GM06990 (cell line): ENCODE results near the gene UNC80.

Experiments
- DNase-seq: peaks from one replicate; pipeline ENCODE4 v3.0.0-alpha.2; 2011; ENCODE audit not compliant: insufficient read length; ENCODE audit errors: extremely low read depth
- H3K27me3 ChIP-seq: replicated peaks from 2 replicates; pipeline ENCODE4 v1.6.0; 2011; ENCODE audit warnings: low read length; ENCODE audit not compliant: control insufficient read depth, insufficient read depth
- H3K36me3 ChIP-seq: 2 replicates; pipeline ENCODE4 v1.5.1; 2011; ENCODE audit warnings: low read length; ENCODE audit not compliant: control insufficient read depth, insufficient read depth
- H3K4me3 ChIP-seq: replicated peaks from 2 replicates; pipeline ENCODE4 v1.5.1; 2011; ENCODE audit warnings: low read depth, mild to moderate bottlenecking, control low read depth, low read length
- TF ChIP-seq, protein P1 (sequence below): IDR thresholded peaks from 2 replicates; pipeline ENCODE4 v1.5.1; 2011; ENCODE audit warnings: low read length, control low read depth, mild to moderate bottlenecking, inconsistent platforms; ENCODE audit not compliant: insufficient read depth, poor library complexity, severe bottlenecking

Gene UNC80

GRCh38 chr2:209933499-209934483, 162.2 kb downstream of the UNC80 start:
- Histone ChIP-seq H3K36me3 (no peaks in the 10 kb centered on the region), H3K27me3 (no peaks in the 10 kb centered on the region), H3K4me3 (no peak overlapping the region)
- no peak for DNase-seq
- TF ChIP-seq, protein P1, sequence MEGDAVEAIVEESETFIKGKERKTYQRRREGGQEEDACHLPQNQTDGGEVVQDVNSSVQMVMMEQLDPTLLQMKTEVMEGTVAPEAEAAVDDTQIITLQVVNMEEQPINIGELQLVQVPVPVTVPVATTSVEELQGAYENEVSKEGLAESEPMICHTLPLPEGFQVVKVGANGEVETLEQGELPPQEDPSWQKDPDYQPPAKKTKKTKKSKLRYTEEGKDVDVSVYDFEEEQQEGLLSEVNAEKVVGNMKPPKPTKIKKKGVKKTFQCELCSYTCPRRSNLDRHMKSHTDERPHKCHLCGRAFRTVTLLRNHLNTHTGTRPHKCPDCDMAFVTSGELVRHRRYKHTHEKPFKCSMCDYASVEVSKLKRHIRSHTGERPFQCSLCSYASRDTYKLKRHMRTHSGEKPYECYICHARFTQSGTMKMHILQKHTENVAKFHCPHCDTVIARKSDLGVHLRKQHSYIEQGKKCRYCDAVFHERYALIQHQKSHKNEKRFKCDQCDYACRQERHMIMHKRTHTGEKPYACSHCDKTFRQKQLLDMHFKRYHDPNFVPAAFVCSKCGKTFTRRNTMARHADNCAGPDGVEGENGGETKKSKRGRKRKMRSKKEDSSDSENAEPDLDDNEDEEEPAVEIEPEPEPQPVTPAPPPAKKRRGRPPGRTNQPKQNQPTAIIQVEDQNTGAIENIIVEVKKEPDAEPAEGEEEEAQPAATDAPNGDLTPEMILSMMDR: no peak

- Histone ChIP-seq H3K4me3 (no peak overlapping the region), H3K36me3 (no peaks in the 10 kb centered on the region), H3K27me3 (no peaks in the 10 kb centered on the region)
- no peak for DNase-seq
- TF ChIP-seq, protein P1: no peak
Observed at GRCh38 chr2:209936106-209936666, 164.6 kb downstream of the UNC80 start.

GRCh38 chr2:209937893-209938292, 166.3 kb downstream of the UNC80 start:
- H3K27me3 ChIP-seq: no peaks in the 10 kb centered on the region
- TF ChIP-seq, protein P1: no peak
- DNase-seq: no peak
- H3K36me3 ChIP-seq: no peaks in the 10 kb centered on the region
- H3K4me3 ChIP-seq: no peak overlapping the region

GRCh38 chr2:209938906-209939305, 167.3 kb downstream of the UNC80 start:
- TF ChIP-seq, protein P1: no peak
- H3K4me3 ChIP-seq: no peak overlapping the region
- no peak for DNase-seq
- H3K36me3 ChIP-seq: no peaks in the 10 kb centered on the region
- no peaks in the 10 kb centered on the region for H3K27me3 ChIP-seq

DNA sequence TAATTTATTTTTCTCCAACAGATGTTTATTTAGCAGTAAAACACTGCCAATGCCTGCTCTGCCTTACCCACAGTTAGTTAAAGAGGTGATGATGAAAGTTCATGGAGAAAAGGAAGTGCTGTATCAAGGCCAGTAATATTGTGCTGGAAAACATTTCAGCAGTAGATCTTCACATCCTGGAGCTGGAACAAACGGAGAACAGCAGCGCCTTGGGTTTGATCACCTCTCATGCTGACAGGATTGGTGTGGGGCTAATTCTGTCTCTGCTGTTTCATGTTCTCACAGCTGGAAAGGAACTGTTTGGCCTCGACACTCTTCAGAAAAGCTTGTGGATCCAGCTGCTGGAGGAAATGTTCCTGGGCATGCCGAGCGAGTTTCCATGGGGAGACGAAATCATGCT, 169.3 kb downstream of the UNC80 start:
- Histone ChIP-seq H3K27me3 (no peaks in the 10 kb centered on the region), H3K4me3 (no peak overlapping the region), H3K36me3 (no peaks in the 10 kb centered on the region)
- DNase-seq: no peak
- TF ChIP-seq, protein P1: no peak
